Measurements from ENCODE around the gene CFAP46.

GRCh38 chr10:132758865-132759264 lies 183.5 kb downstream of the CFAP46 start:
- TF ChIP-seq SP1 (IDR thresholded peaks at IDR 0.05) (no peak), ATF3 (IDR thresholded peaks at IDR 0.05) (no peak), FOXA1 (IDR thresholded peaks at IDR 0.05) (no peak), RAD21 (IDR thresholded peaks at IDR 0.05) (no peak), JUND (IDR thresholded peaks at IDR 0.05) (no peak), GABPA (IDR thresholded peaks at IDR 0.05 in 1 of 2, conservative IDR thresholded peaks at IDR 0.05 in 1 of 2) (no peak), NR2F2 (IDR thresholded peaks at IDR 0.05) (no peak), RXRA (IDR thresholded peaks at IDR 0.05) (no peak), HNF4G (IDR thresholded peaks at IDR 0.05) (no peak)
- TF ChIP-seq, protein P1, sequence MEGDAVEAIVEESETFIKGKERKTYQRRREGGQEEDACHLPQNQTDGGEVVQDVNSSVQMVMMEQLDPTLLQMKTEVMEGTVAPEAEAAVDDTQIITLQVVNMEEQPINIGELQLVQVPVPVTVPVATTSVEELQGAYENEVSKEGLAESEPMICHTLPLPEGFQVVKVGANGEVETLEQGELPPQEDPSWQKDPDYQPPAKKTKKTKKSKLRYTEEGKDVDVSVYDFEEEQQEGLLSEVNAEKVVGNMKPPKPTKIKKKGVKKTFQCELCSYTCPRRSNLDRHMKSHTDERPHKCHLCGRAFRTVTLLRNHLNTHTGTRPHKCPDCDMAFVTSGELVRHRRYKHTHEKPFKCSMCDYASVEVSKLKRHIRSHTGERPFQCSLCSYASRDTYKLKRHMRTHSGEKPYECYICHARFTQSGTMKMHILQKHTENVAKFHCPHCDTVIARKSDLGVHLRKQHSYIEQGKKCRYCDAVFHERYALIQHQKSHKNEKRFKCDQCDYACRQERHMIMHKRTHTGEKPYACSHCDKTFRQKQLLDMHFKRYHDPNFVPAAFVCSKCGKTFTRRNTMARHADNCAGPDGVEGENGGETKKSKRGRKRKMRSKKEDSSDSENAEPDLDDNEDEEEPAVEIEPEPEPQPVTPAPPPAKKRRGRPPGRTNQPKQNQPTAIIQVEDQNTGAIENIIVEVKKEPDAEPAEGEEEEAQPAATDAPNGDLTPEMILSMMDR (IDR thresholded peaks at IDR 0.05; ENCODE audit: low read depth, low read length, missing input control): no peak
- TF ChIP-seq, protein P2, sequence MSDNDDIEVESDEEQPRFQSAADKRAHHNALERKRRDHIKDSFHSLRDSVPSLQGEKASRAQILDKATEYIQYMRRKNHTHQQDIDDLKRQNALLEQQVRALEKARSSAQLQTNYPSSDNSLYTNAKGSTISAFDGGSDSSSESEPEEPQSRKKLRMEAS (IDR thresholded peaks at IDR 0.05): no peak

Measured in liver (tissue), 3 donors.